SW 1271 (cell line): Measurements from ENCODE around the gene SYNGR1.
"Not testable (repeated sequence)": the region's sequence is repeated elsewhere in the genome, so short reads cannot be mapped to it uniquely, and the experiment has no call there.

Experiments used
- DNase-seq, 2 experiments: peaks; one replicate each; lab custom pipeline; 2025; lab: John Stamatoyannopoulos, UW

Gene SYNGR1

DNA sequence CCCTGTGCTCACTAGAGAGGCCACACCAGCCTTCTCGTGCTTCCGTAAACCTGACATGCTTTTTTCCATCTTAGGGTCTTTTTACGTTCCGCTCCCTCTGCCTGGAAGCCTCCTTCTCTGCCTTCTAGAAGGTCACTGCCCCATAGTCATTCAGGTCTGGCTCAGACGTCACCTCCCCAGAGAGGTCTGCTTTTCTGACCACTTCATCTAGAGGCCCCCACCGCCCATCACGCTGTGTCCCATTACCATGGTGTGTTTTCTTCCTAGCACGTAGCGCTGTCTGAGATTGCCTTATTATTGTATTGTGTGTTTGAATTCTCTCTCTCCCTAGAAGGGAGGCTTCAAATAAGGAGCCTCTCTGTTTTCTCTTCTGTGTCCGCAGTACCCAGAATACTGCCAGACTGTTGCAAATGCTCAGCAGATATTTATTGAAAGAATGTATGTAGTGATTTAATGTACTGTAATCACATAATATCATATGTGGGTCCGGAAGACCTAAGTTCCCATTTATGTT is 59.8 kb downstream of the SYNGR1 start:
- no peak for DNase-seq

DNA sequence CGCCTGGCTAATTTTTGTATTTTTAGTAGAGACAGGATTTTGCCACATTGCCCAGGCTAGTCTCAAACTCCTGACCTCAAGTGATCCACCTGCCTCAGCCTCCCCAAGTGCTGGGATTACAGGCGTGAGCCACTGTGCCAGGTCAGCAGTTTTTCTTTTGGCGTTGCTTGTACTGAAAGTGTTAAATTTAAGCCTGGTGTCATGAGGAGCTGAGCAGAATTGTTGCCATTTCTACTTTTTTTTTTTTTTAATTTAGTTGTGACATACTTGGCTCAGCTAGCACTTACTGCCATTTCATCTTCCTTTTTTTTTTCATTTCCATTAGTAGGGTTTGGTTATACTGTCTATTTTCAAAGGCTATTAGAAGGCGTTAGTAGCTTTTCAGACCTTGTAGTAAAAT is 60.5 kb downstream of the SYNGR1 start:
- no peak for DNase-seq

DNA sequence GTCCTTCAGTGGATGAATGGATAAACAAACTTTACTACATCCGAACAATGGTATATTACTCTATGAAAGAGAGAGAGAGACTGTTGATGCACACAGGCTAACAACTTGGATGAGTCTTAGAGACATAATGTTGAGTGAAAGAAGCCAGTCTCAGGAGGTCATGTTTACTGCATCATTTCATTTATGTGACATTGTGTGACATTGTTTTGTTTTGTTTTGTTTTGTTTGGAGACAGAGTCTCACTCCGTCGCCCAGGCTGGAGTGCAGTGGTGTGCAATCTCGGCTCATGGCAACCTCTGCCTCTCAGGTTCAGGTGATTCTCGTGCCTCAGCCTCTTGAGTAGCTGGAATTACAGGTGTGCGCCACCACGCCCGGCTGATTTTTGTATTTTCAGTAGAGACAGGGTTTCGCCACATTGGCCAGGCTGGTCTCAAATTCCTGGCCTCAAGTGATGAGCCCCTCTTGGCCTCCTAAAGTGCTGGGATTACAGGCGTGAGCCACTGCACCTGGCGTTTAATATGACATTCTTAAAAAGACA is 62.1 kb downstream of the SYNGR1 start:
- DNase-seq = not testable (repeated sequence)

DNA sequence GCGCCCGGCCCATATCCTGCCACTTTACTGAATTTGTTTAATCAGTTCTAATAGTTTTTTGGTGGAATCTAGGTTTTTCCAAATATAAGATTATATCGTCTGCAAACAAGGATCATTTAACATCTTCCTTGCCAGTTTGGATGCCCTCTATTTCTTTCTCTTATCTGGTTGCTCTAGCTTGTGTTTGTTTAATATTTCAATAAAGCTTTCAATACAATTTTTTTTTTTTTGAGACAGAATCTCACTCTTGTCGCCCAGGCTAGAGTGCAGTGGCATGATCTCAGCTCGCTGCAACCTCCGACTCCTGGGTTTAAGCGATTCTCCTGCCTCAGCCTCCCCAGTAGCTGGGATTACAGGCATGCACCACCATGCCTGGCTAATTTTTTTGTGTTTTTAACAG is 63.4 kb downstream of the SYNGR1 start:
- DNase-seq = not testable (repeated sequence)

GRCh38 chr22:39414377-39414776 is 64.6 kb downstream of the SYNGR1 start:
- no peak for DNase-seq

GRCh38 chr22:39414886-39415285 is 65.1 kb downstream of the SYNGR1 start:
- no peak for DNase-seq

- DNase-seq = no peak
These were observed 65.7 kb downstream of the SYNGR1 start for GRCh38 chr22:39415506-39415905.

GRCh38 chr22:39416319-39416718 is 66.5 kb downstream of the SYNGR1 start:
- no peak for DNase-seq

- no peak for DNase-seq
These were observed 67.8 kb downstream of the SYNGR1 start for GRCh38 chr22:39417641-39418040.

- no peak for DNase-seq
These were observed 68.9 kb downstream of the SYNGR1 start for GRCh38 chr22:39418696-39419095.

- DNase-seq = no peak
These were observed 69.3 kb downstream of the SYNGR1 start for GRCh38 chr22:39419096-39419495.

GRCh38 chr22:39419911-39420310 is 70.1 kb downstream of the SYNGR1 start:
- no peak for DNase-seq

GRCh38 chr22:39421691-39422090 is 71.9 kb downstream of the SYNGR1 start:
- no peak for DNase-seq

- DNase-seq = no peak
These were observed 72.3 kb downstream of the SYNGR1 start for GRCh38 chr22:39422101-39422500.

DNA sequence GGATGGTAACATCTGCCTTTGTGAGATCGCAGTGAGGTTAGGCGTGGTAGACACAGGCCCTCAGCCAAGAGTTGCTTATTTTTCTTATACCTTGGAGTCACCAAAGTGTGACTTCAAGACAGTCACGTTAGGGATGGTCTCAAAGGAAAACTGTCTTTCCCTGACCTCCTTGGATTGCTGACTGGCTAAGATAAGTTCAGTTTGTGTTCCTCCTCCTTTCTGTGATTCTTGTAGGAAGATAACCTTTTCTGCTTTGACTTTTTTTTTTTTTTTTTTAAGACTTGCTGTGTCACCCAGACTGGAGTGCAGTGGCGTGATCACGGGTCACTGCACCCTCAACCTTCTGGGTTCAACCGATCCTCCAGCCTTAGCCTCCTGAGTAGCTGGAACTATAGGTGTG is 72.9 kb downstream of the SYNGR1 start:
- no peak for DNase-seq

DNA sequence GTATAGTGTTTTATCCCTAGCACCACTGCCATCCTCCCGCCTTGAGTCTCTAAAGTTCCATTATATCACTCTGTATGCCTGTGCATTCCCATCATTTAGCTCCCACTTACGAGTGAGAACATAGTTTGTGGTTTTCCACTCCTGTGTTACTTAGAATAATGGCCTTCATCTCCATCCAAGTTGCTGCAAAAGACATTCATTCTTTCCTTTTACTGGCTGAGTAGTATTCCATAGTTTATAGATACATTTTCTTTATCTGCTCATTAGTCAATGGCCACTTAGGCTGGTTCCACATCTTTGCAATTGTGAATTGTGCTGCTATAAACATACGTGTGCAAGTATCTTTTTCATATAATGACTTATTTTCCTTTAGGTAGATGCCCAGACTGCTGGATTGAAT is 74.2 kb downstream of the SYNGR1 start:
- no peak for DNase-seq

DNA sequence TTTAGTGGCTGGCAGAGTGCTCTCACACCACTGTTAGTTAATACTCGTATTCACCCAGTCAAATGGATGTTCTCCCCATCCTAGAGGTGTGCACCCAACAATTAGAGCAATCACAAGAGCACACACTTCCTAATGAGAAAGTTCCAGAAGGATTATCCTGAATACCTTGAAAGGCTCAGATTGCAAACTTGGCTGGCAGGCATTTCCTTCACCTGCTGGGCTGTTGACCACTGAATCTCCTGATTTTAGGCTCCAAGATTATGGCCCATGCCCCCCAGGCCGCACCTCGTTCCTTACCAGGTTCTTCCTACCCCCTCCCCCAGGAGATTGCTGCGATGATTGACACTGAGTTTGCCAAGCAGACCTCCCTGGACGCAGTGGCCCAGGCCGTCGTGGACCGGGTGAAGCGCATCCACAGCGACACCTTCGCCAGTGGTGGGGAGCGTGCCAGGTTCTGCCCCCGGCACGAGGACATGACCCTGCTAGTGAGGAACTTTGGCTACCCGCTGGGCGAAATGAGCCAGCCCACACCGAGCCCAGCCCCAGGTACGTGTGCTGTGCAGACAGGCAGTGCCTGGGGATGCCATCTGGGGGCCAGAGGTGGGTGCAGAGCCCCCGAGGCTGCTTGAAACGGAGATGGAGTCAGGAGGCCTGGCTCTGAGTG is 76.7 kb downstream of the SYNGR1 start:
- no peak for DNase-seq

GRCh38 chr22:39427751-39428596 is 78.2 kb downstream of the SYNGR1 start:
- DNase-seq = no peak

DNA sequence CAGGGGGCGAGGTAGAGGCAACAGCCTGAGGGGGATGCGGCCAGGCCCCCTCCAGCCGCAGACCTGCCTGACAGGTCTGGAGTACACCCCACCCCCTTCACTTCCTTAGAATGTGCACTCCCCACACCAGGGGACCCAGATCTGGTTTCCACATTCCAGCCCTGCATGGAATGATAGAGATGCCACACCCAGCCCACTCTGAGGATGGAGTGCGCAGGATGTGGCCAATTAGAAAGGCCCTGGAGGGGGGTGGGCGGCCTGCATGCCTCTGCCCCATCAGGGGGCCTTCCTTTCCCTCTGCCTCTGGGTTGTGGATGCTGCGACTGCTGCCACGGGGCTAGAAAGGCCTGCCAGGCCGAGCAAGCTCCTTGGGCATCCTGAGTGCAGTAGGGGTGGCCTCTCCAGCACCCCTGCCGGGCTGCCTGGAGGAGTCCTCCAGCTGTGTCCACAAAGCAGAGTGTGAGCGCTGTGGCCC is 78.8 kb downstream of the SYNGR1 start:
- no peak for DNase-seq

DNA sequence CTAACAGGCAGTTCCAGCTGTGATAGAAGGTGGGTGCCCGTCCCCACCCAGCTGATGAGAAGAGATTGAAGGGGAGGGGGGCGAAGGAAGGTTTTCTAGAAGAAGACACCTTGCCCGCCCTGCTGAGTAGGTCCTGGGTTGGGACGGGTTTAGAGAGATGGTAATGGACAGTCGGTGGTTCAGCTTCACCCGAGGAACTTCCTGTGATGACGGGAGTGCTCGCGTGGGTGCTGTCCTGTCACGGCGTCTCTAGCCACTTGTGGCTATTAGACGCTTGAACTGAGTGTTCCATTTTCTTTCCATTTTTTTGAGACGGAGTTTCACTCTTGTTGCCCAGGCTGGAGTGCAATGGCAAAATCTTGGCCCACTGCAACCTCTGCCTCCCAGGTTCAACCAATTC is 79.4 kb downstream of the SYNGR1 start:
- no peak for DNase-seq

GRCh38 chr22:39429916-39430575 is 80.3 kb downstream of the SYNGR1 start:
- DNase-seq = no peak

GRCh38 chr22:39430576-39431150 is 80.9 kb downstream of the SYNGR1 start:
- DNase-seq = no peak
